ENCODE data around the gene CES5A.
"Not testable (repeated sequence)": the region's sequence is repeated elsewhere in the genome, so short reads cannot be mapped to it uniquely, and the experiment has no call there.

The CES5A gene
- total RNA-seq, result 0 reads per million in 2 experiments

GRCh38 chr16:55875273-55875672, at the start of gene CES5A:
Gene CES5A (minus strand): TSS chr16:55875373. CDS start chr16:55875221, 152 bp downstream.
- DNase-seq (ENCODE audit: low read depth), result no peak

GRCh38 chr16:55922662-55923061, 47.5 kb upstream of the CES5A start:
- DNase-seq (ENCODE audit: low read depth), result no peak

GRCh38 chr16:55917373-55918160, 42.4 kb upstream of the CES5A start:
- DNase-seq (ENCODE audit: low read depth), result no peak

- DNase-seq (ENCODE audit: low read depth), result no peak
Measured at GRCh38 chr16:55915096-55915827, 40.1 kb upstream of the CES5A start.

- DNase-seq (ENCODE audit: low read depth), result no peak
Measured at GRCh38 chr16:55914383-55914782, 39.2 kb upstream of the CES5A start.

- no peak for DNase-seq (ENCODE audit: low read depth)
Measured at GRCh38 chr16:55913716-55914115, 38.5 kb upstream of the CES5A start.

- not testable (repeated sequence) for DNase-seq (ENCODE audit: low read depth)
Measured at GRCh38 chr16:55913121-55913520, 37.9 kb upstream of the CES5A start.

GRCh38 chr16:55912022-55912421, 36.8 kb upstream of the CES5A start:
- no peak for DNase-seq (ENCODE audit: low read depth)

GRCh38 chr16:55911616-55912015, 36.4 kb upstream of the CES5A start:
- no peak for DNase-seq (ENCODE audit: low read depth)

- DNase-seq (ENCODE audit: low read depth), result no peak
Measured at GRCh38 chr16:55909876-55910275, 34.7 kb upstream of the CES5A start.

GRCh38 chr16:55908641-55909040, 33.5 kb upstream of the CES5A start:
- no peak for DNase-seq (ENCODE audit: low read depth)

- no peak for DNase-seq (ENCODE audit: low read depth)
Measured at GRCh38 chr16:55907661-55908060, 32.5 kb upstream of the CES5A start.

- DNase-seq (ENCODE audit: low read depth), result no peak
Measured at GRCh38 chr16:55906123-55906522, 30.9 kb upstream of the CES5A start.

GRCh38 chr16:55905651-55906050, 30.5 kb upstream of the CES5A start:
- no peak for DNase-seq (ENCODE audit: low read depth)

GRCh38 chr16:55901566-55902217, 26.5 kb upstream of the CES5A start:
- DNase-seq (ENCODE audit: low read depth), result no peak

- no peak for DNase-seq (ENCODE audit: low read depth)
Measured at GRCh38 chr16:55900616-55901393, 25.6 kb upstream of the CES5A start.

- DNase-seq (ENCODE audit: low read depth), result no peak
Measured at GRCh38 chr16:55899857-55900256, 24.7 kb upstream of the CES5A start.

- DNase-seq (ENCODE audit: low read depth), result no peak
Measured at GRCh38 chr16:55898592-55898991, 23.4 kb upstream of the CES5A start.

GRCh38 chr16:55892821-55893220, 17.6 kb upstream of the CES5A start:
- DNase-seq (ENCODE audit: low read depth), result no peak

- DNase-seq (ENCODE audit: low read depth), result no peak
Measured at GRCh38 chr16:55889518-55889917, 14.3 kb upstream of the CES5A start.

GRCh38 chr16:55888546-55888945, 13.4 kb upstream of the CES5A start:
- DNase-seq (ENCODE audit: low read depth), result no peak

- DNase-seq (ENCODE audit: low read depth), result no peak
Measured at GRCh38 chr16:55876854-55877253, 1.7 kb upstream of the CES5A start.

Measured in T follicular helper cell (primary cell).